Naive B cell (primary cell): ENCODE data around the gene ALDH16A1. TPM values are rescaled to one million over a fixed set of nuclear protein-coding genes. Genes with fewer than 3 reads are reported as not detected.
"Not testable (repeated sequence)": the region's sequence is repeated elsewhere in the genome, so short reads cannot be mapped to it uniquely, and the experiment has no call there.

Source experiments
- ATAC-seq, 2 donors: fragments of 150-1000 bp; cut with Tn5 transposase; 2 replicates each; pipeline ENCODE4 v1.10.0; 2021; ENCODE audit warnings: low read depth in 2 of 2, mild to moderate bottlenecking in 2 of 2, moderate library complexity in 2 of 2
- DNase-seq: peaks from one replicate; pipeline ENCODE4 v3.0.0; 2022
- H3K27ac Mint-ChIP-seq, 6 donors: one replicate each; pipeline ENCODE4 v1.8.0; 2020 to 2022; ENCODE audit warnings: mild to moderate bottlenecking in 6 of 6, mixed read lengths in 6 of 6, moderate library complexity in 5 of 6, inconsistent platforms in 2 of 6
- H3K27me3 Mint-ChIP-seq, 3 donors: one replicate each; pipeline ENCODE4 v1.8.0; 2021 to 2022; ENCODE audit warnings: mixed read lengths in 3 of 3, mild to moderate bottlenecking in 1 of 3
- H3K36me3 Mint-ChIP-seq, 2 donors: one replicate each; pipeline ENCODE4 v1.8.0; 2020 to 2022; ENCODE audit warnings: mixed read lengths in 2 of 2, inconsistent platforms in 1 of 2, mild to moderate bottlenecking in 1 of 2
- H3K4me1 Mint-ChIP-seq, 3 donors: one replicate each; pipeline ENCODE4 v1.8.0; 2020 to 2022; ENCODE audit warnings: mixed read lengths in 3 of 3, inconsistent platforms in 1 of 3, mild to moderate bottlenecking in 1 of 3, moderate library complexity in 1 of 3
- H3K4me3 Mint-ChIP-seq, 8 donors: one replicate each; pipeline ENCODE4 v1.8.0; 2020 to 2022; ENCODE audit warnings: mild to moderate bottlenecking in 8 of 8, mixed read lengths in 8 of 8, moderate library complexity in 8 of 8, inconsistent platforms in 2 of 8
- H3K9me3 Mint-ChIP-seq, 7 donors: one replicate each; pipeline ENCODE4 v1.8.0; 2020 to 2022; ENCODE audit warnings: mixed read lengths in 7 of 7, mild to moderate bottlenecking in 5 of 7, inconsistent platforms in 2 of 7, moderate library complexity in 1 of 7
- polyA plus RNA-seq, 6 donors: library from polyadenylated mRNA; unstranded; fragments of 300-500 nt; fragmentation: Illumina TruSeq; gene quantifications; one replicate each; pipeline ENCODE4 v1.2.3, GENCODE V29; 2021; ENCODE audit warnings: low read depth in 6 of 6

Gene ALDH16A1
- polyA plus RNA-seq, 6 donors from 2014 or later, result 54.2 to 103 (median 74.6) TPM

DNA sequence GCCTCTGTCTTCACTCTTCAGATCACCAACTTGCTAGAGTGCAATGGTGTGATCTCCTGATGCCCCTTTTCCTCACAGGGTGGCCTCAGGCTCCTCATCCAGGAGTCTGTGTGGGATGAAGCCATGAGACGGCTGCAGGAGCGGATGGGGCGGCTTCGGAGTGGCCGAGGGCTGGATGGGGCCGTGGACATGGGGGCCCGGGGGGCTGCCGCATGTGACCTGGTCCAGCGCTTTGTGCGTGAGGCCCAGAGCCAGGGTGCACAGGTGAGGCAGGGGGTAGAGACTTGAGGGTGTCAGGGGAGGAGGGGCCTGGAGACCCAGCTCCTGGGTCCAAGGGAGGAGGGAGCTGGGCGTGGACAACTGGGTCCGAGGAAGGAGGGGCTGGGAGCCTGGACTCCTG lies 9.5 kb downstream of the ALDH16A1 start:
- H3K4me3 Mint-ChIP-seq, result no peak overlapping the region
- peaks cover 0 to 3% (median 0%) of the 10 kb centered on the region in 3 donors for H3K4me1 Mint-ChIP-seq
- H3K27me3 Mint-ChIP-seq, result no peaks in the 10 kb centered on the region
- ATAC-seq (no peak), DNase-seq (no peak)
- no peaks in the 10 kb centered on the region for H3K9me3 Mint-ChIP-seq
- H3K36me3 Mint-ChIP-seq, result peaks cover 0 to 11% of the 10 kb centered on the region in 2 donors
- peak overlapping the region in 4 of 6 donors; percentile 15 to 76 (median 19) for H3K27ac Mint-ChIP-seq

DNA sequence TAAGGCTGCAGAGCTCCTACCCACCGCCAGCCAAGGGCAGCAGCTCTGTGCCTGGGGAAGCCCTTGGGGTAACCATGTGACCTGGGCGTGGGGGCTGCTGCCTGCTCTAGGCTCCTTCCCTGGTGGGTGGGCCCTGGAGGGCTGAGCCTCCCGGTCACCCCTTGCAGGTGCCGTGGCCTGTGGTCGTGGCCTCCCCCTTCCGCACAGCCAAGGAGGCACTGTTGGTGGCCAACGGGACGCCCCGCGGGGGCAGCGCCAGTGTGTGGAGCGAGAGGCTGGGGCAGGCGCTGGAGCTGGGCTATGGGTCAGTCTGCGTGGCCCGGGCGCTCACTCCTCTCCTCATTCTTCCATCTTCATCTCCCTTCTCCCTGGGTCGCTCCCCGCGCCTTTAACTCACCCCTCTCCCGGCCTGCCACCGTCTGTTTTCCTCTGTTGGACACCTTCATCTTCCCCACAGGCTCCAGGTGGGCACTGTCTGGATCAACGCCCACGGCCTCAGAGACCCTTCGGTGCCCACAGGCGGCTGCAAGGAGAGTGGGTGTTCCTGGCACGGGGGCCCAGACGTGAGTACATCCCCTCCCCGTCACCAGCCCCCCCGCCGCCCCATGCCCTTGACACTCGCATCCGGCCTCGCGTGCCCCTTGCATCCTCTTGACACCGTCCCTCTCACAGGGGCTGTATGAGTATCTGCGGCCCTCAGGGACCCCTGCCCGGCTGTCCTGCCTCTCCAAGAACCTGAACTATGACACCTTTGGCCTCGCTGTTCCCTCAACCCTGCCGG lies 11.1 kb downstream of the ALDH16A1 start:
- H3K27me3 Mint-ChIP-seq, result no peaks in the 10 kb centered on the region
- H3K9me3 Mint-ChIP-seq, result peaks cover 0 to 5% (median 0%) of the 10 kb centered on the region in 7 donors
- H3K4me1 Mint-ChIP-seq, result peaks cover 6 to 12% (median 10%) of the 10 kb centered on the region in 3 donors
- H3K36me3 Mint-ChIP-seq, result peaks cover 0 to 18% of the 10 kb centered on the region in 2 donors
- no peak overlapping the region for H3K4me3 Mint-ChIP-seq
- peak overlapping the region in 3 of 6 donors; percentile 81 to 99 (median 83) for H3K27ac Mint-ChIP-seq
- ATAC-seq (no peak), DNase-seq (no peak)

DNA sequence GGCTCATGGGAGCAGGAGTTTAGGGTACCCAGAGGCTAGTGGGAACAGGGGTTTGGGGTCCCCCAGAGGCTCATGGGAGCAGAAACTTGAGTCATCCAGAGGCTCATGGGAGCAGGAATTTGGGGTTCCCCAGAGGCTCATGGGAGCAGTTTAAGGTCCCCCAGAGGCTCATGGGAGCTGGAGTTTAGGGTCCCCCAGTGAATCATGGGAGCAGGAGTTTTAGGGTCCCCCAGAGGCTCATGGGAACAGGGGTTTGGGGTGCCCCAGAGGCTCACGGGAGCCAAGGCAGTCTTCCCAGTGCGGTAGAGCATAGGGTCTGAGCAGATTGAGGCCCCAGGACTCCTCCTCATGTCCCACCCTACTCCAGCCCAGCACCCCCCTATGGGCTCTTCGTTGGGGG lies 12.3 kb downstream of the ALDH16A1 start:
- no peak for DNase-seq
- Mint-ChIP-seq H3K4me1 (peaks cover 11 to 22% (median 16%) of the 10 kb centered on the region in 3 donors), H3K4me3 (peak overlapping the region in 1 of 8 donors; percentile 38), H3K9me3 (peaks cover 0 to 6% (median 0%) of the 10 kb centered on the region in 7 donors), H3K27me3 (no peaks in the 10 kb centered on the region), H3K27ac (peak overlapping the region in 5 of 6 donors; percentile 58 to 99 (median 88)), H3K36me3 (peaks cover 0 to 19% of the 10 kb centered on the region in 2 donors)
- no peak for ATAC-seq

GRCh38 chr19:49468199-49468598 lies 15.2 kb downstream of the ALDH16A1 start:
- peaks cover 0 to 19% of the 10 kb centered on the region in 2 donors for H3K36me3 Mint-ChIP-seq
- ATAC-seq (no peak), DNase-seq (no peak)
- no peaks in the 10 kb centered on the region for H3K27me3 Mint-ChIP-seq
- H3K27ac Mint-ChIP-seq, result peak overlapping the region in 5 of 6 donors; percentile 64 to 100 (median 98)
- peaks cover 19 to 41% (median 25%) of the 10 kb centered on the region in 3 donors for H3K4me1 Mint-ChIP-seq
- peak overlapping the region in 1 of 8 donors; percentile 42 for H3K4me3 Mint-ChIP-seq
- H3K9me3 Mint-ChIP-seq, result peaks cover 0 to 6% (median 0%) of the 10 kb centered on the region in 7 donors

DNA sequence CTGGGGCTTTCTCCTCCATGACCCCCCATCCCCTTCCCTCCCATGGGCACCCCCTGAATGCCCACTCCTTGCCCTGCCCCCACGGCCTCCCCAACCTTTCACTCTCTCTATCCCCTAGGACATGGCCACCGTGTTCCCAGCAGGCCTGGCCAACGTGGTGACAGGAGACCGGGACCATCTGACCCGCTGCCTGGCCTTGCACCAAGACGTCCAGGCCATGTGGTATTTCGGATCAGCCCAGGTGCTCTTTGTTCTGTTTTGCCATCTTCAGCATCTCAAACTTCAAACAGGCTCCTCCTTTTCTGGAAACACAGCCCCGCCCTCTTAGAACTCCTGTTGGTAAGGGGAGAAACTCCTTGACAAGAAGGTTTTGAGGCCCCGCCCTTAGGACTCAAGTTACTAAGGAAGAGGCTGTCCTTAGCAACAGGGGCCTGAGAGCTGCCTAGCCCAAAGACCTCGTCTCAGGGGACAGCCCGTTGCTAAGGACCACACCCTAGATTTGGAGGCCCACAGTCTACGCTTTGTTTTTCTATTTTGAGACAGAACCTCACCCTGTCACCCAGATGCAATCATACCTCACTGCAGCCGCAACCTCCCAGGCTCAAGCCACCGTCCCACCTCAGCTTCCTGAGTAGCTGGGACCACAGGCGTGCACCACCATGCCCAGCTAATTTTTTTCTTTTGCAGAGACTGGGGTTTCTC lies 15.9 kb downstream of the ALDH16A1 start:
- Mint-ChIP-seq H3K27ac (peak overlapping the region; percentile 96 to 100 (median 98)), H3K36me3 (peaks cover 0 to 19% of the 10 kb centered on the region in 2 donors), H3K4me1 (peaks cover 25 to 46% (median 25%) of the 10 kb centered on the region in 3 donors), H3K9me3 (peaks cover 0 to 6% (median 0%) of the 10 kb centered on the region in 7 donors), H3K4me3 (peak overlapping the region; percentile 70 to 94 (median 80)), H3K27me3 (no peaks in the 10 kb centered on the region)
- DNase-seq, result peak; percentile 97
- peak; percentile 78 to 79 for ATAC-seq

DNA sequence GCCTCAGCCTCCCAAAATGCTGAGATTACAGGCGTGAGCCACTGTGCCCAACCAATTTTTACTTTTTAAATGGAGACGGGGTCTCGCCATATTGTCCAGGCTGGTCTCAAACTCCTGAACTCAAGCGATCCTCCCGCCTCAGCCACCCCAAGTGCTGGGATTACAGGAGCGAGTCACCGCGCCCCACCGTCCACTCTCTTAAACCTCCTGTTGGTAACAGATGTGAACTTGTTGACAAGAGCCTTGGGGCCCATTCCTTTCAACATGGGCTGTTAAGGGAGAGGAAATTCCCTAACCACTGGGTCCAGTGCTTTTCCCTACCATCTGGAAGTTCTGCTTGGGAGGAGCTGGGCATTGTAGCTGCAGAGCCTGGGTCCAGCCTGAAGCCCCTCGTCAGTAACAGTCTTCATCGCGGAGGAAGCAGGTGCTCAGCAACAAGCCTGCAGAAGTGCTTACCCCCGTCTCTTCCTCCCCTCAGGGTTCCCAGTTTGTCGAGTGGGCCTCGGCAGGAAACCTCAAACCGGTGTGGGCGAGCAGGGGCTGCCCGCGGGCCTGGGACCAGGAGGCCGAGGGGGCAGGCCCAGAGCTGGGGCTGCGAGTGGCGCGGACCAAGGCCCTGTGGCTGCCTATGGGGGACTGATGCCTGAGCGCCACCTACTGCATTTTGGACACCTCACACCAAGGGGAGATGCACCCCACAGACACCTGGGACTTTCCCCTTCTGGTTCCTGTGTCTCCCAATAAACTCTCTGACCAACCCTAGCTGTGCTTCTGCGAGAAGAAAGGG lies 17.0 kb downstream of the ALDH16A1 start:
- ATAC-seq (peak; percentile 52 to 56), DNase-seq (peak; percentile 85)
- Mint-ChIP-seq H3K27ac (peak overlapping the region; percentile 96 to 100 (median 99)), H3K4me3 (peak overlapping the region; percentile 52 to 84 (median 66)), H3K4me1 (peaks cover 33 to 54% (median 36%) of the 10 kb centered on the region in 3 donors), H3K9me3 (peaks cover 0 to 6% (median 0%) of the 10 kb centered on the region in 7 donors), H3K27me3 (no peaks in the 10 kb centered on the region), H3K36me3 (peaks cover 0 to 9% of the 10 kb centered on the region in 2 donors)

DNA sequence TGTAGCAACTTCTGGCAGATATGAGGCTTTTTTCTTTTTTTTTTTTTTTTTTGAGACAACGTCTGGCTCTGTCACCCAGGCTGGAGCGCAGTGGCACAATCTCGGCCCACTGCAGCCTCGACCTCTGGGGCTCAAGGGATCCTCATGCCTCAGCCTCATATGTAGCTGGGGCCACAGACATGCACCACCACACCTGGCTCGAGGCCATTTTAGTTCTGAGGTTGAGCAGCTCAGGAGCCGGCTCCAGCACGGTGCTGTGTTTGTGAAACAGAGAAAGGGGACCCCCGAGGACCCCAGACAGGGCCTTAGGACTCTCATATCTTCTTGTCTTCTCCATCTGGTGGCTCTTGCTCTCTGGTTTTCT lies 17.6 kb downstream of the ALDH16A1 start:
- H3K9me3 Mint-ChIP-seq, result peaks cover 0 to 6% (median 0%) of the 10 kb centered on the region in 7 donors
- H3K27ac Mint-ChIP-seq, result peak overlapping the region; percentile 96 to 100 (median 99)
- no peak for ATAC-seq
- no peaks in the 10 kb centered on the region for H3K27me3 Mint-ChIP-seq
- DNase-seq, result no peak
- peak overlapping the region; percentile 52 to 84 (median 66) for H3K4me3 Mint-ChIP-seq
- peaks cover 0 to 9% of the 10 kb centered on the region in 2 donors for H3K36me3 Mint-ChIP-seq
- peaks cover 38 to 59% (median 42%) of the 10 kb centered on the region in 3 donors for H3K4me1 Mint-ChIP-seq

GRCh38 chr19:49472936-49473335 lies 19.9 kb downstream of the ALDH16A1 start:
- ATAC-seq (no peak), DNase-seq (no peak)
- Mint-ChIP-seq H3K27ac (peak overlapping the region in 5 of 6 donors; percentile 95 to 98 (median 97)), H3K27me3 (no peaks in the 10 kb centered on the region), H3K9me3 (peaks cover 0 to 6% (median 0%) of the 10 kb centered on the region in 7 donors), H3K36me3 (peaks cover 0 to 9% of the 10 kb centered on the region in 2 donors), H3K4me1 (peaks cover 45 to 67% (median 52%) of the 10 kb centered on the region in 3 donors), H3K4me3 (peak overlapping the region in 7 of 8 donors; percentile 48 to 96 (median 83))

DNA sequence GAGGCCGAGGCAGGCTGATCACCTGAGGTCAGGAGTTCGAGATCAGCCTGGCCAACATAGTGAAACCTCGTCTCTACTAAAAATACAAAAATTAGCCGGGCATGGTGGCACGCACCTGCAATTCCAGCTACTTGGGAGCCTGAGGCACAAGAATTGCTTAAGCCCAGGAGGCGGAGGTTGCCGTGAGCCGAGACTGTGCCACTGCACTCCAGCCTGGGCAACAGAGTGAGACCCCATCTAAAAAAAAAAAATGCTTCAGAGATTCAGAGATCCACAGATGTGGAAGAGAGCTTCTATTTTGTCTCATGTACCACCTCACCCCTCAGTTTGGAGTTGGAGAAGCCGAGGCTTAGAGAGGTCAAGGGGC lies 20.5 kb downstream of the ALDH16A1 start:
- peak overlapping the region in 7 of 8 donors; percentile 81 to 96 (median 90) for H3K4me3 Mint-ChIP-seq
- peak overlapping the region; percentile 95 to 98 (median 96) for H3K27ac Mint-ChIP-seq
- peaks cover 44 to 63% (median 51%) of the 10 kb centered on the region in 3 donors for H3K4me1 Mint-ChIP-seq
- not testable (repeated sequence) for ATAC-seq, H3K9me3 Mint-ChIP-seq, H3K36me3 Mint-ChIP-seq, DNase-seq, H3K27me3 Mint-ChIP-seq

DNA sequence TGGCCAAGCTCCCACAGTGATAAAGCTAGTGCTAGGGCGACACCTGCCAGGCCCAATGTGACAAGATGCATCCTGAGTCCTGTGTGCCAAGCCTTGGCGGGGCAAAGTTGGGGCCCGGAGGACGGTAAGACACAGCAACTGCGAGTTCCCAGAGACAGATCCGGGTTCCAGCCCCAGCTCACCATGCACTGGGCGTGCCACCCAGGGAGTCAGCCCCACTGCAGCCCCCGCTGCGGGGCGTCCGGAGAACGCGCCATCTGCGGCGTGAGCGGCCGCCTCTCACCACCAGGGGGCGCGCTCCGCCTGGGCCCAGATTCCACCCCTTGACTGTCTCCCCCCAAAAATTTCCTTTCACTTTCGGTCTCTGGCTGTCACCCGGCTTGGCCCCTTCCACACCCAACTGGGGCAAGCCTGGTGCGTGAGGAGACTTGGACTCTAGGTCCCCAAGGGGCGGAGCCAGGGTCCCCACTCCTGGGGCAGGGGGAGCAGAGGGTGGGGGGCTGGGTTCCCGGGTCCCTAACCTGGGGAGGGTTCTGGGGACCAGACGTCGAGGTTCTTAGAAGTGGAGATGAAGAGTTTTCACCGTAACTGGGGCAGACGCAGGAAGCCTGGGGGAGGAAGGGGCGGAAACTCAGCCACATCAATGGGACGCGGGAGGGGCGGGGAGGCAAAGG lies 21.0 kb downstream of the ALDH16A1 start, which contains the start of gene FLT3LG:
Gene FLT3LG (plus strand): TSS at position 348 of the 674 bp plus-strand sequence. CDS start 425 bp downstream, outside the sequence.
- peaks cover 39 to 61% (median 50%) of the 10 kb centered on the region in 3 donors for H3K4me1 Mint-ChIP-seq

DNA sequence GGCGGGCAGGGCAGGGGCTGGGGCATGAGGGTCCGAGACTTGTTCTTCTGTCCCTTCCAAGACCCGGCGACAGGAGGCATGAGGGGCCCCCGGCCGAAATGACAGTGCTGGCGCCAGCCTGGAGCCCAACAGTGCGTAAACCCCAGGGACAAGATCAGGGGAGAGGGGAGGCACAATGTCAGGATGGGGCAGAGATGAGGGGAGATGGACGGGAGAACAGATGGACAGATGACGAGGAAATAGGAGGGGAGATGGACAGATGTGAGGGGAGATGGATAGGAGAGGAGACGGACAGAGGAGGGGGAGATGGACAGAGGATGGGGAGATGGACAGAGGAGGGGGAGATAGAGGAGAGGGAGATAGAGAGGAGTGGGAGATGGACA lies 21.5 kb downstream of the ALDH16A1 start:
- H3K27me3 Mint-ChIP-seq, result no peaks in the 10 kb centered on the region
- H3K4me3 Mint-ChIP-seq, result peak overlapping the region; percentile 81 to 96 (median 91)
- H3K36me3 Mint-ChIP-seq, result no peaks in the 10 kb centered on the region
- DNase-seq (no peak), ATAC-seq (no peak)
- H3K4me1 Mint-ChIP-seq, result peaks cover 37 to 58% (median 52%) of the 10 kb centered on the region in 3 donors
- H3K27ac Mint-ChIP-seq, result peak overlapping the region; percentile 95 to 98 (median 97)
- peaks cover 0 to 6% (median 0%) of the 10 kb centered on the region in 7 donors for H3K9me3 Mint-ChIP-seq

More for the DNA sequence above, 21.0 kb downstream of the ALDH16A1 start, which contains the start of gene FLT3LG:
- peaks cover 0 to 6% (median 0%) of the 10 kb centered on the region in 7 donors for H3K9me3 Mint-ChIP-seq
- peak; percentile 41 to 54 for ATAC-seq
- H3K27ac Mint-ChIP-seq, result peak within 1 kb of the TSS; percentile 95 to 98 (median 97)
- H3K36me3 Mint-ChIP-seq, result peaks cover 0 to 2% of the 10 kb centered on the region in 2 donors
- DNase-seq, result peak; percentile 92
- peak within 1 kb of the TSS; percentile 81 to 96 (median 91) for H3K4me3 Mint-ChIP-seq
- no peaks in the 10 kb centered on the region for H3K27me3 Mint-ChIP-seq
